Coronary artery (tissue), 2 donors: ENCODE data around the gene CDC16.
A peak's percentile ranks its signal among the peaks of the same experiment; 100 is the strongest.
"Not testable (repeated sequence)": the region's sequence is repeated elsewhere in the genome, so short reads cannot be mapped to it uniquely, and the experiment has no call there.

Experiments used
- DNase-seq: peaks from one replicate; pipeline ENCODE4 v3.0.0-alpha.2; 2017; ENCODE audit warnings: low spot score
- H3K27ac ChIP-seq, 2 donors: fragments of 200-600 bp; sonication (generic); one replicate each; pipeline ENCODE4 v1.5.1; 2016 to 2019
- H3K4me3 ChIP-seq: fragments of 200-600 bp; sonication (generic); 2 replicates; pipeline ENCODE4 v1.5.1; 2016; ENCODE audit warnings: mild to moderate bottlenecking, moderate library complexity
- TF ChIP-seq, protein P1 (sequence below): fragments of 200-600 bp; sonication (generic); IDR thresholded peaks from one replicate; pipeline ENCODE4 v1.5.1; 2019; ENCODE audit warnings: antibody characterized with exemption

Gene CDC16, protein sequence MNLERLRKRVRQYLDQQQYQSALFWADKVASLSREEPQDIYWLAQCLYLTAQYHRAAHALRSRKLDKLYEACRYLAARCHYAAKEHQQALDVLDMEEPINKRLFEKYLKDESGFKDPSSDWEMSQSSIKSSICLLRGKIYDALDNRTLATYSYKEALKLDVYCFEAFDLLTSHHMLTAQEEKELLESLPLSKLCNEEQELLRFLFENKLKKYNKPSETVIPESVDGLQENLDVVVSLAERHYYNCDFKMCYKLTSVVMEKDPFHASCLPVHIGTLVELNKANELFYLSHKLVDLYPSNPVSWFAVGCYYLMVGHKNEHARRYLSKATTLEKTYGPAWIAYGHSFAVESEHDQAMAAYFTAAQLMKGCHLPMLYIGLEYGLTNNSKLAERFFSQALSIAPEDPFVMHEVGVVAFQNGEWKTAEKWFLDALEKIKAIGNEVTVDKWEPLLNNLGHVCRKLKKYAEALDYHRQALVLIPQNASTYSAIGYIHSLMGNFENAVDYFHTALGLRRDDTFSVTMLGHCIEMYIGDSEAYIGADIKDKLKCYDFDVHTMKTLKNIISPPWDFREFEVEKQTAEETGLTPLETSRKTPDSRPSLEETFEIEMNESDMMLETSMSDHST

DNA sequence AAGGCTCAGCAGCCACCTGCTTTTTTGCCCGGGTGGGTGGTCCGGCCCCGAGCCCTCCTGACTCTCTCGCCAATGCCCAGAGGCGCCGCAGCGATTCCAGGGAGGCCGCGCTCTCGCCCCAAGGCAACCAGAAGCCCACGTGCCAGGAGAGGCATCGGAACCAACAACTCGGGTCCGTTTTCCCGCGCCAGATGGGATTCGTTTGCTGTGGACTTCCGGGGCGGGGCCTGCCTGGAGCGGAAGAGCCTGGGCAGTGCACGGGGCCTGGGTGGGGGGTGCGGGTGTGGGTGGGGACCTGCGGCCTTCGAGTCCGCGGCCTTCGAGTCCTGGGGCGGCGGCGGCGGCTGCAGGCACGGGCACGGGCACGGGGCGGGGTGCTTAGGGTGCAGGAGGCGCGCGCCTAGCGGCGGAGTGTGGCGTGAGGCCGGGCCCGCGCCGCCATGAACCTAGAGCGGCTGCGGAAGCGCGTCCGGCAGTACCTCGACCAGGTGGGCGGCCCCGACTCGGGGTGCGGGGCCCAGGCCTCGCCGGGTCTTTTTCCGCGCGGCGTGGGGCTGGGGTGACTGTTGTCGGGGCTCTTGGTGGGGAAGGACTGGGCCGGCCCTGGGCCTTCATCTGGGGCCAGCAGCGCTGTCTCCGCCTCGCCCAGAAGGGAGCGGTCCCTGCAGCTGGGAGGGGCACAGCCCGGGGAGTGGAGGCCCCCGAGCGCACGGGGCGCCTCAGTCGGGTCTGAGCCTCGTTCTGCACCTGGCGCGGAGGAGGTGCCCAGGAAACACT lies at the start of gene CDC16:
TSS of gene CDC16 (plus strand) at position 253 of the 777 bp plus-strand sequence. CDS start at position 441, 188 bp downstream.
- TF ChIP-seq, protein P1, sequence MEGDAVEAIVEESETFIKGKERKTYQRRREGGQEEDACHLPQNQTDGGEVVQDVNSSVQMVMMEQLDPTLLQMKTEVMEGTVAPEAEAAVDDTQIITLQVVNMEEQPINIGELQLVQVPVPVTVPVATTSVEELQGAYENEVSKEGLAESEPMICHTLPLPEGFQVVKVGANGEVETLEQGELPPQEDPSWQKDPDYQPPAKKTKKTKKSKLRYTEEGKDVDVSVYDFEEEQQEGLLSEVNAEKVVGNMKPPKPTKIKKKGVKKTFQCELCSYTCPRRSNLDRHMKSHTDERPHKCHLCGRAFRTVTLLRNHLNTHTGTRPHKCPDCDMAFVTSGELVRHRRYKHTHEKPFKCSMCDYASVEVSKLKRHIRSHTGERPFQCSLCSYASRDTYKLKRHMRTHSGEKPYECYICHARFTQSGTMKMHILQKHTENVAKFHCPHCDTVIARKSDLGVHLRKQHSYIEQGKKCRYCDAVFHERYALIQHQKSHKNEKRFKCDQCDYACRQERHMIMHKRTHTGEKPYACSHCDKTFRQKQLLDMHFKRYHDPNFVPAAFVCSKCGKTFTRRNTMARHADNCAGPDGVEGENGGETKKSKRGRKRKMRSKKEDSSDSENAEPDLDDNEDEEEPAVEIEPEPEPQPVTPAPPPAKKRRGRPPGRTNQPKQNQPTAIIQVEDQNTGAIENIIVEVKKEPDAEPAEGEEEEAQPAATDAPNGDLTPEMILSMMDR, result no peak
- peak within 1 kb of the TSS; percentile 71 to 89 for H3K27ac ChIP-seq
- H3K4me3 ChIP-seq, result peak within 1 kb of the TSS; percentile 86
- DNase-seq, result peak; percentile 92

DNA sequence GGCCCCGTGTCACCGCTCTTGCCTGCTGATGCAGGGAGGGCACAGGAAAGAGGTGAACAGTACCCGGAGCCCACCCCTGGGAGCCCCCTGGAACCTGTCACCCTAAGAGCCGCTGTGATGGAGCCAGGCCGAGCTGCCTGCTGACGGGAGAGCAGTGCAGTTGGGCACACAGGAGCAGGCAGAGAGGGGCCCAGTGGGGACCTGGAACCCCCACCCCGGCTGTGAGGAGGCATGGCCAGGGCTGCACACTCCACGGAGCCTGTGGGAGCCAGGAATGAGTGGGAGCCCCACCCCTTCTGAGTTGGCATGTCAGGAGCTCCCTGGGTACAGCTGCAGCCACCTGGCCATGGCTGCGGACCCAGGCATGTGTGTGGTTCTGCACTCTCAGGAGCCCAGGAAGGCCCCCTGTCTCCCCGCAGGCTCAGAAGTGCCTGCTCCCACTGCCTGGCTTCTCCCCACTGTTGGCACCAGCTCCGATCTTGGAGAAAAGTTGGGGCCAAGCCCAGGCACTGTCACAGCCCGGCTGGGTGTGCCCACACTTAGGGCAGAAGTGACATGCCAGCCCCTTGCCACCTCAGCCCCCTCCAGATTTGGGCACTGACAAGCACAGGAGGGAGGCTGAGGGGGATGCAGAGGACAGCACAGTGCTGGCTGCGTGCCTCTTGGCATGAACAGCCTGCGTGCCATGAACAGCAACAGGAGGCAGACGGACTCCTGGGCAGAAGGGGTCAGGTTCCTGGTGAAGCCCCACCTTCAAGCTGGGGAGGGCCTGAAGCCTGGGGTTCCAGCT lies 49.3 kb upstream of the CDC16 start:
- no peak for DNase-seq
- Histone ChIP-seq H3K4me3 (no peak overlapping the region), H3K27ac (no peak overlapping the region)
- TF ChIP-seq, protein P1, result no peak

DNA sequence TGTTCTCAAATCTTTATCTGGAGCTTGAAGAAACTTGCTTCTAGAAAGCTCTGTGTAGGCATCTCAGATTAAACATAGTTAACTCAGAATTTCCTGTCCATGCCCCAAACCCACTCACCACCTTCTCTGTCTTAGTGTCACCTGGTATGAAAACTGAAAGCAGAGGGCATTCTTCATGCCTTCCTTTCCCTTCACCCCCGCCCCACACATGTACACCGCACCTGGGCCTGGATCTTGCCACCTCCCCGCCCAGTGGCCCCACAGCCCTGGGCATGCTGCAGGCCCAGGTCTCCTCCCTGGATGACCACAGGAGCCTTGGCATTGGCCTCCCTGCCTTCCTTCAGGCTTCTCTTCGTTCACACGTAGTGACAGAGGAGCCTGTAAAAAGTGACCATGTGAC lies 39.8 kb upstream of the CDC16 start:
- TF ChIP-seq, protein P1, result no peak

DNA sequence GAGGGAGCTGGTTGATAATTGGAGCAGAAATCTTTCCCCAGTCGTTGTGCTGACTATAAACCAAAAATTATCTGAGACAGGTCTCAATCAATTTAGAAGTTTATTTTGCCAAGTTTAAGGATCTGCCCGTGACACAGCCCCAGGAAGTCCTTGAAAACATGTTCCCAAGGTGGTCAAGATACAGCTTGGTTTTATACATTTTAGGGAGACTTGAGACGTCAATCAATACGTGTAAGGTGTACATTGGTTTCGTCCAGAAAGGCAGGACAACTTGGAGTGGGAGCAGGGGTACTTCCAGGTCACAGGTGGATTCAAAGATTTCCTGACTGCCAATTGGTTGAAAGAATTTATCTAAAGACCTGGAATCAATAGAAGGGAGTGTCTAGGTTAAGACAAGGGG lies 38.1 kb upstream of the CDC16 start:
- H3K4me3 ChIP-seq, result no peak overlapping the region
- H3K27ac ChIP-seq, result no peak overlapping the region
- TF ChIP-seq, protein P1, result no peak
- DNase-seq, result no peak

More for the DNA sequence above, 39.8 kb upstream of the CDC16 start:
- no peak overlapping the region for H3K27ac ChIP-seq
- DNase-seq, result no peak
- H3K4me3 ChIP-seq, result no peak overlapping the region

DNA sequence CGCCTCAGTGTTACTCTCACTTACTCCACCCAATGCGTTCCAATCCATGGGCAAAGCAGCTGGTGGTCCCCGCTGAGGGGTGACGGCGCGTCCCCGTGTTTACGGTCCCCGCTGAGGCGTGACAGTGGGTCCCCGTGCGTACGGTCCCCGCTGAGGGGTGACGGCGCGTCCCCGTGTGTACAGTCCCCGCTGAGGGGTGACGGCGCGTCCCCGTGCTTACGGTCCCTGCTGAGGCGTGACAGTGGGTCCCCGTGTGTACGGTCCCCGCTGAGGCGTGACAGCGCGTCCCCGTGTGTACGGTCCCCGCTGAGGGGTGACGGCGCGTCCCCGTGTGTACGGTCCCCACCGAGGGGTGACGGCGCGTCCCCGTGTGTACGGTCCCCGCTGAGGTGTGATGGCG lies 36.1 kb upstream of the CDC16 start:
- TF ChIP-seq, protein P1, result no peak
- no peak overlapping the region for H3K27ac ChIP-seq

DNA sequence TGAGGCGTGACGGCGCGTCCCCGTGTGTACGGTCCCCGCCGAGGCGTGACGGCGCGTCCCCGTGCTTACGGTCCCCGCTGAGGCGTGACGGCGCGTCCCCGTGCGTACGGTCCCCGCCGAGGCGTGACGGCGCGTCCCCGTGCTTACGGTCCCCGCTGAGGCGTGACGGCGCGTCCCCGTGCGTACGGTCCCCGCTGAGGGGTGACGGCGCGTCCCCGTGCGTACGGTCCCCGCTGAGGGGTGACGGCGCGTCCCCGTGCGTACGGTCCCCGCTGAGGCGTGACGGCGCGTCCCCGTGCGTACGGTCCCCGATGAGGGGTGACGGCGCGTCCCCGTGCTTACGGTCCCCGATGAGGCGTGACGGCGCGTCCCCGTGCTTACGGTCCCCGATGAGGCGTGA lies 35.2 kb upstream of the CDC16 start:
- DNase-seq, H3K4me3 ChIP-seq, H3K27ac ChIP-seq: not testable (repeated sequence)

More for the DNA sequence above, 36.1 kb upstream of the CDC16 start:
- H3K4me3 ChIP-seq, result no peak overlapping the region
- DNase-seq, result no peak
